ENCODE measurements around the gene SLC16A7. TPM values are rescaled to one million over a fixed set of nuclear protein-coding genes. Genes with fewer than 3 reads are reported as not detected.

SLC16A7 gene
- total and polyA plus RNA-seq, 2 of the 8 experiments (the other 6 are each of a cell fraction or from before 2014, with no cell fraction given): 0.74 to 4.3 TPM

- Histone ChIP-seq H3K4ac (replicated peaks; ENCODE audit: insufficient read length, low read depth, low read length) (no peak overlapping the region), H3K23me2 (ENCODE audit: low read depth, low read length) (no peaks in the 10 kb centered on the region), H3K36me3 (ENCODE audit: control insufficient read depth in 2 of 4, insufficient read depth in 4 of 4, low read length in 3 of 4) (no peaks in the 10 kb centered on the region), H4K5ac (ENCODE audit: insufficient read length, low read depth, low read length) (no peak overlapping the region), H3K18ac (ENCODE audit: extremely low read depth, low read length) (no peak overlapping the region), H3K56ac (replicated peaks; ENCODE audit: insufficient read length, low read depth, low read length) (no peak overlapping the region), H3K79me2 (ENCODE audit: control insufficient read depth in 1 of 2, insufficient read depth in 2 of 2, low read length in 2 of 2) (no peaks in the 10 kb centered on the region), H3K4me3 (ENCODE audit: extremely low read depth in 1 of 4, insufficient read depth in 2 of 4, low read depth in 3 of 4, low read length in 4 of 4) (no peak overlapping the region), H4K91ac (replicated peaks; ENCODE audit: insufficient read length, low read length) (no peak overlapping the region), H3K27ac (ENCODE audit: low read depth, low read length) (no peak overlapping the region), H2AK5ac (ENCODE audit: low read depth, low read length) (no peak overlapping the region), H2BK5ac (ENCODE audit: low read depth, low read length) (no peak overlapping the region), H3K27me3 (replicated peaks in 1 of 4; ENCODE audit: control insufficient read depth in 3 of 4, extremely low read depth in 1 of 4, insufficient read depth in 3 of 4, low read length in 3 of 4) (no peaks in the 10 kb centered on the region), H3K79me1 (ENCODE audit: low read depth, low read length) (no peaks in the 10 kb centered on the region), H4K8ac (ENCODE audit: extremely low read depth, insufficient read depth, low read length) (no peak overlapping the region; the same call in 1 of the 2 replicates), H2AFZ (ENCODE audit: low read length) (peak overlapping the region; percentile 82; the same call in 1 of the 2 replicates), H2BK120ac (replicated peaks; ENCODE audit: low read depth, low read length) (no peak overlapping the region), H3K9me3 (ENCODE audit: insufficient read depth in 2 of 2, low read depth in 1 of 2, low read length in 1 of 2) (no peaks in the 10 kb centered on the region), H3K23ac (ENCODE audit: insufficient read length) (no peak overlapping the region), H3K4me2 (ENCODE audit: insufficient read depth in 1 of 2, low read depth in 2 of 2, low read length in 2 of 2) (no peak overlapping the region), H4K20me1 (replicated peaks in 1 of 2; ENCODE audit: control insufficient read depth in 1 of 2, insufficient read depth in 2 of 2, low read length in 2 of 2) (no peaks in the 10 kb centered on the region), H3K9ac (replicated peaks in 1 of 4; ENCODE audit: extremely low read depth in 1 of 4, low read depth in 3 of 4, low read length in 3 of 4) (no peak overlapping the region; a peak in 1 of 7 replicates), H3K4me1 (replicated peaks in 1 of 4; ENCODE audit: control insufficient read depth in 3 of 4, insufficient read depth in 4 of 4, low read length in 3 of 4) (no peaks in the 10 kb centered on the region), H2BK12ac (ENCODE audit: low read depth, low read length) (no peak overlapping the region), H3K14ac (ENCODE audit: insufficient read length) (no peak overlapping the region), H2BK15ac (ENCODE audit: low read length) (no peak overlapping the region), H2BK20ac (ENCODE audit: low read length) (no peak overlapping the region)
- ChIA-PET CTCF (ENCODE audit: partially characterized antibody) (interaction anchor here (1.7 kb wide), 1 partner anchor 24 kb away, joined by 5 read pairs; no protein-coding TSS in a partner anchor), POLR2A (ENCODE audit: partially characterized antibody) (no interaction called here)
- WGBS, 2 experiments (ENCODE audit: extremely low coverage in 1 of 2, insufficient coverage in 1 of 2, insufficient read length in 1 of 2, insufficient replicate concordance in 2 of 2, low coverage in 1 of 2, low lambda C conversion rate in 2 of 2, missing lambda C conversion rate in 1 of 2): 95% methylated on average over 14 of the region's 14 CpGs; no CpG with 5 or more reads in 1 of the 2 experiments
- DNase-seq (ENCODE audit: low read depth in 1 of 2, low spot score in 2 of 2) (no peak), FAIRE-seq (no peak)
- TF ChIP-seq BACH1 (IDR thresholded peaks at IDR 0.05; ENCODE audit: low read length) (no peak), ATF3 (IDR thresholded peaks at IDR 0.05; ENCODE audit: insufficient read depth, low read depth, low read length) (no peak), CBX5 (IDR thresholded peaks at IDR 0.05; ENCODE audit: low read depth, low read length) (no peak), EP300 (IDR thresholded peaks at IDR 0.05; ENCODE audit: borderline replicate concordance in 1 of 2, low read depth in 2 of 2, low read length in 2 of 2) (no peak), PHF8 (conservative IDR thresholded peaks at IDR 0.05; ENCODE audit: low read depth, low read length) (no peak), TCF12 (IDR thresholded peaks at IDR 0.05; ENCODE audit: low read depth, low read length) (no peak), BCL11A (IDR thresholded peaks at IDR 0.05; ENCODE audit: low read depth in 2 of 2, low read length in 2 of 2) (no peak), CREB1 (IDR thresholded peaks at IDR 0.05) (no peak), KDM4A (IDR thresholded peaks at IDR 0.05; ENCODE audit: low read depth, low read length, severe bottlenecking) (no peak), YY1 (IDR thresholded peaks at IDR 0.05; ENCODE audit: low read depth, low read length) (no peak), HDAC6 (IDR thresholded peaks at IDR 0.05; ENCODE audit: low read depth, low read length) (no peak), TBP (IDR thresholded peaks at IDR 0.05; ENCODE audit: low read depth, low read length) (no peak), SP2 (IDR thresholded peaks at IDR 0.05; ENCODE audit: low read length) (no peak), TAF1 (IDR thresholded peaks at IDR 0.05; ENCODE audit: low read depth, low read length) (no peak)
These were observed 216.2 kb downstream of the SLC16A7 start for GRCh38 chr12:59811991-59812390.

All from H1 (cell line).